OCI-LY7 (cell line): ENCODE data around the gene TMEM151B. TPM values are rescaled to one million over a fixed set of nuclear protein-coding genes. Genes with fewer than 3 reads are reported as not detected.

Experiments
- BruUV-seq: library from RNA; stranded (reverse); fragments of 400-500 nt; replicated peaks from 2 replicates; lab custom pipeline; 2021; lab: Mats Ljungman, UMichigan
- CTCF ChIA-PET: fragments of 300-600 bp; sonication (Branson Sonifier 250); formaldehyde crosslinking; loops from one replicate; lab custom pipeline; 2022; ENCODE audit warnings: antibody characterized with exemption; ENCODE audit not compliant: unreplicated experiment; lab: Charles Lee
- POLR2A ChIA-PET: fragments of 300-600 bp; sonication (Branson Sonifier 250); formaldehyde crosslinking; loops from one replicate; lab custom pipeline; 2022; ENCODE audit warnings: antibody characterized with exemption; lab: Charles Lee
- DNase-seq: peaks from one replicate; pipeline ENCODE4 v3.0.0-alpha.2; 2015; ENCODE audit warnings: low spot score
- H2AFZ ChIP-seq: fragments of 200-600 bp; sonication (generic), shearing (Covaris generic); 2 replicates; pipeline ENCODE4 v1.6.1; 2014; ENCODE audit warnings: mild to moderate bottlenecking, antibody characterized with exemption, low read length, moderate library complexity
- H3K27ac ChIP-seq: fragments of 200-600 bp; sonication (generic); 2 replicates; pipeline ENCODE4 v1.5.1; 2014; ENCODE audit warnings: mixed run types, low read depth, mild to moderate bottlenecking, moderate library complexity, low read length, inconsistent platforms; ENCODE audit not compliant: poor library complexity, severe bottlenecking
- H3K36me3 ChIP-seq: fragments of 200-600 bp; sonication (generic); 2 replicates; pipeline ENCODE4 v1.6.1; 2014; ENCODE audit warnings: mild to moderate bottlenecking, antibody characterized with exemption, low read length, moderate library complexity, mixed read lengths; ENCODE audit not compliant: insufficient read depth
- H3K4me1 ChIP-seq: fragments of 200-600 bp; sonication (generic); 2 replicates; pipeline ENCODE4 v1.5.1; 2014; ENCODE audit warnings: mild to moderate bottlenecking, low read length; ENCODE audit not compliant: insufficient read depth, poor library complexity, severe bottlenecking
- H3K4me2 ChIP-seq: fragments of 200-600 bp; sonication (generic); 2 replicates; pipeline ENCODE4 v1.6.1; 2014; ENCODE audit warnings: mild to moderate bottlenecking, low read length
- H3K4me3 ChIP-seq: fragments of 200-600 bp; sonication (generic); 2 replicates; pipeline ENCODE4 v1.5.1; 2014; ENCODE audit warnings: mild to moderate bottlenecking, low read depth, low read length; ENCODE audit not compliant: poor library complexity, severe bottlenecking
- H3K79me2 ChIP-seq: fragments of 200-600 bp; sonication (generic); 2 replicates; pipeline ENCODE4 v1.6.1; 2016; ENCODE audit warnings: low read depth, mild to moderate bottlenecking, low read length, moderate library complexity, mixed read lengths; ENCODE audit not compliant: insufficient read depth
- H3K9me2 ChIP-seq: fragments of 200-600 bp; sonication (generic); 2 replicates; pipeline ENCODE4 v1.6.1; 2016; ENCODE audit warnings: mild to moderate bottlenecking, low read length, mixed read lengths; ENCODE audit not compliant: insufficient read depth
- H3K9me3 ChIP-seq: fragments of 200-600 bp; sonication (generic); 2 replicates; pipeline ENCODE4 v1.6.1; 2014; ENCODE audit warnings: mild to moderate bottlenecking, mixed run types, low read length, mixed read lengths
- H4K20me1 ChIP-seq: fragments of 200-600 bp; sonication (generic); 2 replicates; pipeline ENCODE4 v1.6.1; 2014; ENCODE audit warnings: mild to moderate bottlenecking, antibody characterized with exemption, low read length, moderate library complexity, mixed read lengths; ENCODE audit not compliant: insufficient read depth
- EZH2phosphoT487 ChIP-seq: fragments of 200-600 bp; sonication (generic); IDR thresholded peaks from 2 replicates; pipeline ENCODE4 v1.6.1; 2018; ENCODE audit warnings: low read depth, borderline replicate concordance, mild to moderate bottlenecking, mixed run types, antibody characterized with exemption, low read length, moderate library complexity, mixed read lengths
- intact Hi-C: fragments of 100-400 bp; cut with micrococcal nuclease; formaldehyde crosslinking; loops from one replicate; pipeline ENCODE4 v1.10.0; 2022; ENCODE audit not compliant: unreplicated experiment
- total RNA-seq, 2 experiments: library from RNA; depleted of rRNA in 1 of 2; stranded (reverse); fragments of >200 nt in 1 of 2; shearing (Covaris generic) in 1 of 2; gene quantifications; 2 replicates each; pipeline ENCODE4 v1.2.3, GENCODE V29; 2014 to 2022
- TF ChIP-seq, protein P1 (sequence below): fragments of 200-600 bp; sonication (generic); conservative IDR thresholded peaks from 2 replicates; pipeline ENCODE4 v1.5.1; 2014; ENCODE audit warnings: mild to moderate bottlenecking, antibody characterized with exemption, low read length, moderate library complexity, mixed read lengths

The TMEM151B gene
- total RNA-seq, 2 experiments from 2014 or later, result 0.15 TPM; not detected in 1

- peak overlapping the region; percentile 56 for H3K27ac ChIP-seq
- intact Hi-C loops, result loop anchor here (2.0 to 10.0 kb wide), 3 partner anchors 13 to 517 kb away; partner anchors contain the start of gene VEGFA
- no peaks in the 10 kb centered on the region for H3K9me2 ChIP-seq
- 0 out of 2 replicates have a peak overlapping the region, but pooled peaks have one; percentile 30 for H2AFZ ChIP-seq
- no peak overlapping the region for H3K4me3 ChIP-seq
- H3K4me2 ChIP-seq, result peak overlapping the region; percentile 46
- DNase-seq, result peak; percentile 85
- H4K20me1 ChIP-seq, result peaks cover 10% of the 10 kb centered on the region
- H3K36me3 ChIP-seq, result no peaks in the 10 kb centered on the region
- TF ChIP-seq, protein P1, sequence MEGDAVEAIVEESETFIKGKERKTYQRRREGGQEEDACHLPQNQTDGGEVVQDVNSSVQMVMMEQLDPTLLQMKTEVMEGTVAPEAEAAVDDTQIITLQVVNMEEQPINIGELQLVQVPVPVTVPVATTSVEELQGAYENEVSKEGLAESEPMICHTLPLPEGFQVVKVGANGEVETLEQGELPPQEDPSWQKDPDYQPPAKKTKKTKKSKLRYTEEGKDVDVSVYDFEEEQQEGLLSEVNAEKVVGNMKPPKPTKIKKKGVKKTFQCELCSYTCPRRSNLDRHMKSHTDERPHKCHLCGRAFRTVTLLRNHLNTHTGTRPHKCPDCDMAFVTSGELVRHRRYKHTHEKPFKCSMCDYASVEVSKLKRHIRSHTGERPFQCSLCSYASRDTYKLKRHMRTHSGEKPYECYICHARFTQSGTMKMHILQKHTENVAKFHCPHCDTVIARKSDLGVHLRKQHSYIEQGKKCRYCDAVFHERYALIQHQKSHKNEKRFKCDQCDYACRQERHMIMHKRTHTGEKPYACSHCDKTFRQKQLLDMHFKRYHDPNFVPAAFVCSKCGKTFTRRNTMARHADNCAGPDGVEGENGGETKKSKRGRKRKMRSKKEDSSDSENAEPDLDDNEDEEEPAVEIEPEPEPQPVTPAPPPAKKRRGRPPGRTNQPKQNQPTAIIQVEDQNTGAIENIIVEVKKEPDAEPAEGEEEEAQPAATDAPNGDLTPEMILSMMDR, result peak; percentile 81
- no peak for TF ChIP-seq EZH2phosphoT487
- peaks cover 82% of the 10 kb centered on the region for H3K4me1 ChIP-seq
- no TSS peak for BruUV-seq
- H3K79me2 ChIP-seq, result peaks cover 26% of the 10 kb centered on the region
- ChIA-PET CTCF (interaction anchor here (0.6 to 0.7 kb wide), 8 partner anchors 26 to 585 kb away, joined by 3 to 9 read pairs (median 4); no protein-coding TSS in a partner anchor), POLR2A (interaction anchor here (0.6 kb wide), 3 partner anchors 29 to 793 kb away, joined by 3 to 6 read pairs (median 3); no protein-coding TSS in a partner anchor)
- H3K9me3 ChIP-seq, result no peaks in the 10 kb centered on the region
These were observed 48.8 kb upstream of the TMEM151B start for GRCh38 chr6:44221291-44221960.

DNA sequence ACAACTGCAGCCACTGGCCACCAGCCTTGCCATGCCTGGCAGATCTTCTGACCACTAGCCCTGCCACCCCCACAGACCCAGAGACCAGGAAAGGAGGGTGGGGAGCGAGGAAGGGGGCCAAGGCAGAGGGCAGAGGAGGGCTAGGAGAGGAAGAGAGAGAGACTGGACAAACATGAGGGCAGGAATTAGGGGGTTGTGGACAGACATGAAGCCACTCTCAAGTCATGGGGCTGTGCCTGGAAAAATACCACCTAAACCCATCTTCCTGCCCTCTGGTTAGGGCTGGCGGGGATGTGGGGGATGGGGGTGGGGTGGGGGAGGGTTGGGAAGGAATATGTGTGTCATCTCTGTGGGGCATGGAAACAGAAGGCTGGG lies 48.3 kb upstream of the TMEM151B start:
- TF ChIP-seq, protein P1, result no peak
- no peak for TF ChIP-seq EZH2phosphoT487
- CTCF ChIA-PET, result interaction anchor here (0.6 to 0.7 kb wide), 8 partner anchors 26 to 586 kb away, joined by 3 to 9 read pairs (median 4); no protein-coding TSS in a partner anchor
- Histone ChIP-seq H3K4me3 (no peak overlapping the region), H3K79me2 (peaks cover 27% of the 10 kb centered on the region), H3K9me2 (no peaks in the 10 kb centered on the region), H2AFZ (no peak overlapping the region), H3K4me2 (peak overlapping the region; percentile 69), H3K36me3 (no peaks in the 10 kb centered on the region; the same call in 1 of the 2 replicates), H4K20me1 (peaks cover 10% of the 10 kb centered on the region), H3K4me1 (peaks cover 79% of the 10 kb centered on the region), H3K9me3 (no peaks in the 10 kb centered on the region), H3K27ac (no peak overlapping the region)
- intact Hi-C loops, result loop anchor here (2.0 to 10.0 kb wide), 4 partner anchors 13 to 517 kb away; partner anchors contain the start of genes HSP90AB1 and VEGFA
- BruUV-seq, result no TSS peak
- POLR2A ChIA-PET, result interaction anchor here (0.6 kb wide), 3 partner anchors 29 to 793 kb away, joined by 3 to 6 read pairs (median 3); no protein-coding TSS in a partner anchor
- no peak for DNase-seq
